Fibroblast of the aortic adventitia (primary cell): Measurements from ENCODE around the gene PCSK5. TPM values are rescaled to one million over a fixed set of nuclear protein-coding genes. Genes with fewer than 3 reads are reported as not detected.
A peak's percentile ranks its signal among the peaks of the same experiment; 100 is the strongest.

Experiments used
- DNase-seq: peaks from one replicate; pipeline ENCODE4 v3.0.0-alpha.2; 2010; ENCODE audit warnings: low read depth
- H3K4me3 ChIP-seq: 2 replicates; pipeline ENCODE4 v1.5.1; 2011; ENCODE audit warnings: low read depth, mild to moderate bottlenecking, control low read depth, low read length, moderate library complexity
- CTCF ChIP-seq: IDR thresholded peaks from 2 replicates; pipeline ENCODE4 v1.5.1; 2011; ENCODE audit warnings: mild to moderate bottlenecking, low read length, control low read depth, inconsistent platforms; ENCODE audit not compliant: insufficient read depth
- total RNA-seq: library from RNA; depleted of rRNA; stranded (reverse); fragments of >200 nt; gene quantifications from 2 replicates; pipeline ENCODE4 v1.2.3, GENCODE V29; 2012; ENCODE audit warnings: low replicate concordance

Gene PCSK5
- total RNA-seq, 1 donor: 3.6 TPM

GRCh38 chr9:75930190-75930589 is 39.7 kb downstream of the PCSK5 start:
- H3K4me3 ChIP-seq: no peak overlapping the region
- DNase-seq: no peak
- TF ChIP-seq CTCF: no peak

- no peak for TF ChIP-seq CTCF
- DNase-seq: peak; percentile 14
- H3K4me3 ChIP-seq: no peak overlapping the region
These were observed 40.4 kb downstream of the PCSK5 start for GRCh38 chr9:75930730-75931321.

GRCh38 chr9:75933982-75934381 is 43.5 kb downstream of the PCSK5 start:
- TF ChIP-seq CTCF: no peak
- no peak overlapping the region for H3K4me3 ChIP-seq
- no peak for DNase-seq

- H3K4me3 ChIP-seq: no peak overlapping the region
- TF ChIP-seq CTCF: no peak
- DNase-seq: peak; percentile 23
These were observed 45.1 kb downstream of the PCSK5 start for GRCh38 chr9:75935591-75935990.

GRCh38 chr9:75937521-75938258 is 47.2 kb downstream of the PCSK5 start:
- peak; percentile 68 for DNase-seq
- TF ChIP-seq CTCF: no peak
- H3K4me3 ChIP-seq: no peak overlapping the region

GRCh38 chr9:75938946-75939345 is 48.5 kb downstream of the PCSK5 start:
- no peak for DNase-seq
- no peak overlapping the region for H3K4me3 ChIP-seq
- no peak for TF ChIP-seq CTCF
